ENCODE results near the gene APLF. TPM values are rescaled to one million over a fixed set of nuclear protein-coding genes. Genes with fewer than 3 reads are reported as not detected.
"Not testable (repeated sequence)": the region's sequence is repeated elsewhere in the genome, so short reads cannot be mapped to it uniquely, and the experiment has no call there.

The APLF gene
- total and polyA plus RNA-seq, 7 donors = 0.52 to 4.3 (median 2.8) TPM

- ATAC-seq = no peak
- intact Hi-C loops (cut with DNase I) = loop anchor here in 1 of 2 donors (5.0 kb wide), 1 partner anchor 54 kb away; the partner anchor contains the start of genes APLF and FBXO48
- TF ChIP-seq CTCF (IDR thresholded peaks at IDR 0.05) = no peak
- DNase-seq = no peak
- H3K27me3 ChIP-seq (ENCODE audit: insufficient read depth in 3 of 3, low read length in 2 of 3) = no peaks in the 10 kb centered on the region
- no peaks in the 10 kb centered on the region for H3K4me1 ChIP-seq
- H3K9me3 ChIP-seq = no peaks in the 10 kb centered on the region
- no peak overlapping the region for H3K4me3 ChIP-seq
- 86 to 93% (median 90%) methylated on average over 1 of the region's 1 CpG for WGBS, 3 donors
- peaks cover 0 to 3% of the 10 kb centered on the region in 2 donors for H3K36me3 ChIP-seq (ENCODE audit: insufficient read depth in 1 of 2, low read depth in 1 of 2)
- no peak overlapping the region for H3K27ac ChIP-seq
Measured at GRCh38 chr2:68521037-68521436, 53.7 kb downstream of the APLF start.

DNA sequence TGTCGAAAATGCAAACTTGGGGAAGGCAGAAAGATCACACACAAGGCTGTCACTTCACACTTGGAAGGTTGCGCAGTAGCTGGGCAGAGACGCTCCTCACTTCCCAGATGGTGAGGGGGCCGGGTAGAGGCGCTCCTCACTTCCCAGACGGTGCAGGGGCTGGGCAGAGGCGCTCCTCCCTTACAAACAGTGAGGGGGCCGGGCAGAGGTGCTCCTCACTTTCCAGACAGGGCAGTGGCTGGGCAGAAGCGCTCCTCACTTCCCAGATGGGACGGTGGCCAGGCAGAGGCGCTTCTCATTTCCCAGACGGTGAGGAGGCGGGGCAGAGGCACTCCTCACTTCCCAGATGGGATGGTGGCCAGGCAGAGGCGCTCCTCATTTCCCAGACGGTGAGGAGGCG lies 59.6 kb downstream of the APLF start:
- DNase-seq; H3K4me1 ChIP-seq; H3K4me3 ChIP-seq; H3K9me3 ChIP-seq; H3K27ac ChIP-seq; ATAC-seq; H3K27me3 ChIP-seq (ENCODE audit: insufficient read depth in 3 of 3, low read length in 2 of 3); H3K36me3 ChIP-seq (ENCODE audit: insufficient read depth in 1 of 2, low read depth in 1 of 2); intact Hi-C loops (cut with DNase I): not testable (repeated sequence)
- 90 to 95% (median 93%) methylated on average over 16 of the region's 16 CpGs for WGBS, 3 donors

- ATAC-seq; intact Hi-C loops (cut with DNase I); H3K27me3 ChIP-seq (ENCODE audit: insufficient read depth in 3 of 3, low read length in 2 of 3); H3K27ac ChIP-seq; H3K9me3 ChIP-seq; DNase-seq; H3K4me3 ChIP-seq; H3K36me3 ChIP-seq (ENCODE audit: insufficient read depth in 1 of 2, low read depth in 1 of 2); H3K4me1 ChIP-seq: not testable (repeated sequence)
- WGBS, 3 donors = 96 to 98% (median 98%) methylated on average over 32 to 38 of the region's 38 CpGs
Measured at GRCh38 chr2:68527343-68528081, 60.1 kb downstream of the APLF start.

DNA sequence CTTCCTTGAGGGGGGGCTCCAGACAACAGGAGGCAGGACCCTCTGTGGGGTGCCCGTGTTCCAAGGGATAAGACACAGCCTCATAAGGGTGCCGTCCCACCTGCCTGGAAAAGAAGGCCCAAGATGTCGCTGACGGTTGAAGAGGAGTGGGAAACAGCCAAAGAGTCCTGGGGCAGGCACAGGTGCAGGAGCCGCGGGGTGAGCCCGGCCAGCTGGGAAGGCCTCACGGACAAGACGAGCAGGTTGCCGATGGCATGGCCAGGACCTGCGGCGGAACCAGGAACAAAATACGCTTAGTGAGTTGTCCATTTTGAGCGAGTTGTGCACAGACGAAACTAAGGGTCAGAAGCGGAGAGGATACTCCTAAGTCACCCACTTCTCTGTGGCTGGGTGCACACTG lies 61.8 kb downstream of the APLF start:
- H3K27ac ChIP-seq; intact Hi-C loops (cut with DNase I); H3K4me3 ChIP-seq; DNase-seq; H3K4me1 ChIP-seq; H3K36me3 ChIP-seq (ENCODE audit: insufficient read depth in 1 of 2, low read depth in 1 of 2); H3K27me3 ChIP-seq (ENCODE audit: insufficient read depth in 3 of 3, low read length in 2 of 3); H3K9me3 ChIP-seq; ATAC-seq: not testable (repeated sequence)
- WGBS, 3 donors = 98 to 99% (median 98%) methylated on average over 14 to 16 of the region's 16 CpGs

- not testable (repeated sequence) for H3K27me3 ChIP-seq (ENCODE audit: insufficient read depth in 3 of 3, low read length in 2 of 3); H3K36me3 ChIP-seq (ENCODE audit: insufficient read depth in 1 of 2, low read depth in 1 of 2)
Measured at GRCh38 chr2:68529651-68530050, 62.3 kb downstream of the APLF start.

DNA sequence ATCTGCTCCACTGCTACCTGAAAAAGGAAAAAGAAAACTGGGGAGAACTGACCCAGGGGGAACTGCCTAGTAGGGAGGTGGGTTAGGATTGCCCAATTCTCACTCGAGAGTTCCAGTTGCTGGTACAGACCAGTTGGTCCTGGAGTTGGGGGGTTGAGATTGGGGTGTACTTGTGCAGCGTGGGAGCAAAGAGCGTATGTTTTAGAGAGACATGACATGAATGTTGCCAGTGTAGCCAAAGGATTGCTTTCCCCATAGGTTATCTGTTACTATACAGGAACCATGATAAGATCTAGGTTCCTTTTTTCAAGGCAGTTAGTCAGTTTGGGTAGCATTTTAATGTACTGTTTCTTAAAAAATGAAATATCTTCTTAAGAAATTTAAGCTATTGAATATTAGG lies 68.6 kb downstream of the APLF start:
- DNase-seq = no peak
- H3K27me3 ChIP-seq (ENCODE audit: insufficient read depth in 3 of 3, low read length in 2 of 3) = no peaks in the 10 kb centered on the region
- H3K27ac ChIP-seq = no peak overlapping the region
- H3K9me3 ChIP-seq = no peaks in the 10 kb centered on the region
- 84 to 92% (median 91%) methylated on average over 3 of the region's 3 CpGs for WGBS, 3 donors
- no peak for TF ChIP-seq CTCF (IDR thresholded peaks at IDR 0.05)
- H3K4me3 ChIP-seq = no peak overlapping the region
- H3K36me3 ChIP-seq (ENCODE audit: insufficient read depth in 1 of 2, low read depth in 1 of 2) = peaks cover 0 to 5% of the 10 kb centered on the region in 2 donors
- no peaks in the 10 kb centered on the region for H3K4me1 ChIP-seq
- intact Hi-C loops (cut with DNase I) = no loop called here
- ATAC-seq = no peak

More at GRCh38 chr2:68529651-68530050, 62.3 kb downstream of the APLF start:
- H3K9me3 ChIP-seq; H3K27ac ChIP-seq; intact Hi-C loops (cut with DNase I); ATAC-seq; H3K4me3 ChIP-seq; H3K4me1 ChIP-seq: not testable (repeated sequence)
- DNase-seq = peak in 1 of 2 donors; percentile 46
- 90 to 98% (median 93%) methylated on average over 5 to 16 of the region's 17 CpGs for WGBS, 3 donors

All from psoas muscle (tissue), 8 donors.